GM19467 (cell line): ENCODE data around the gene CTU2.

Experiments used
- ATAC-seq: cut with Tn5 transposase; IDR thresholded peaks from one replicate; pipeline ENCODE4 v1.9.1; 2021; ENCODE audit warnings: mild to moderate bottlenecking, moderate library complexity; ENCODE audit not compliant: unreplicated experiment

CTU2 gene

DNA sequence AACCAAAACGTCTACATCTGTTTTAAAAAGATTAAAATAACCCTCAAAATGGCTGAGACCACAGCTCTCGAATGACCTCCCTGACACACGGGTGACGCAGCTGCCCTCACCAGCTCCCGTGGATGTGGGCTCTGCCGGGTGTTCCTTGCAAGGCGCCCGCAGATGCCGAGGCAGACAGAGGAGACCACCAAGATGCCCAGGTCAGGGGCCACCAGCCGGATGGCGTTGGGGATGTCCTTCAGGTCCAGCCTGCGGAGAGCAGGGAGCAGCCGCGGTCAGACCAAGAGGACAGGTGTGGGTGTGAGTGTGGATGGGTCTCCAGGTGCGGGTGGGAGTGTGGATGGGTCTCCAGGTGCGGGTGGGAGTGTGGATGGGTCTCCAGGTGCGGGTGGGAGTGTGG is 35.1 kb downstream of the CTU2 start:
- no peak for ATAC-seq

DNA sequence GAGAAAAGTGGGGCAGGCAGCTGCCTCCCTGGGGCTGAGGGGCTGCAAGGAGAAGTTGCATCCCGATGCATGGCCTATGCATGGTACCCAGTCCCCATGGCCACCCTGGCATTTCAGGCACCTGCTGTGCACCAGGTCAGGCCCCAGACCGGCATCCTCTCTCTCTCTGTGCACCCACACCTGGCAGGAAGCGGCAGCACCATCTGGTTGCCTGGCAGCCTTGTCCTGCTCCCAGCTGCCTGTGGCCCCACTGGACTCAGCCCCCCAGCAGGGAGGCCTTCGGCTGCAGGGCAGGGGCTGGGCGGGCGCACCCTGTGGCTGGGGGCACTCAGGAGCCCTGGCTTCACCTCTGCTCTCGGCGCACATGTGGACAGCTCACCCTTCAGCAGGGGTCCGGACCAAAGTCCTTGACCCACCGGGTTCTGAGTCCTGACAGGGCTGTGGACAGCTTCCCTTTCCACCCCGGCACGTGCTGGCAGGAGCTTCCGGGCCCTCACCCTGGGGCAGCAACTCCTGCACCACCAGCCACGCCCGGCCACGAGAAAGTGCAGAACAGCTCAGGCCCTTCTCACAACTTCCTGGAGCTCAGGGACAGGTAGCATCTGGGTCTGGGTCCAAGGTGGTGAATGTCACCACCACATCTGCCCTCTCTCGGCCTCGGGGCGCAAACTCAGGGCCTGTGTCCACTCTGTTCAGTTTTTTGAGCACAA is 36.7 kb downstream of the CTU2 start:
- ATAC-seq = no peak

DNA sequence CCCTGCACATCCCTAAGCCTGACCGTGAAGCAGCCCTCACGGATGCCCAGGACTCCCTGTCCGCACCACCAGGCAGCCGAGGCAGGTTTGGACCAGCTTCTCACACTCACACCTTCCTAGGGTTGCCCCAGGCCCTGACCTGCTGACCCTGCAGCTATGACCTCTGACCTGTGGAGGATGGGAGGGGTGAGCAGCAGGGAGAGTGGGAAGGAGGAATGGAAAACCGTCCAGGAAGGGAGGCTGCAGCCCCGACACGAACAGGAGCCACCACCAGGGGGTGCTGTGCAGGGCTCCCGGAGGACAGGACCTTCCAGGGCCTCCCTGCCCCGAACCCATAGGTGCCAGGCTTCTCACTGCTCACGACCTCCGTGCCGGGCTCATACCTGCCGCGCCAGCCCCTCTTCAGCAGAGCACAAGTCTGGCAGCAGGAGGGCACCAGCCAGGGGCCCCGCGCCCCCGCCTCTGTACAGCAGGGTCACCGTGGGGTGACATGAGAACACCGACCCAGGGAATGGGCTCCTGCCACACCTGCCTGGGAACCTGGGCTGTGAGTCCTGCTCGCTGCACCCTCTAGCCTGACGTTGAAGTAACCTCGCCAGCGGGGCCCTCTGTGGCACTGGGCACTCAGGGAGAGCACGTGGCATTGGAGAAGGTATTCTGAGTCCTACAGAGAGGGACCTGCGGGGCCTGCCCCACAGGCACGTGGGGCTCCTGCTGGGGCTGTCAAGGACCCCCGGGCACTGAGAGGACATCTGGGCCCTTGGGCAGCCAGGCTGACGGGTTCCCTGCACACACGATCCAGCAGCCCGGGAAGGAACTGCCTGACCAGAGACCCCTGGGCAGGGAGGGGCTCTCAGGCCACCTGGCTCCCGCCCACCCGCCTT is 37.6 kb downstream of the CTU2 start:
- no peak for ATAC-seq

GRCh38 chr16:88744577-88745521 is 38.5 kb downstream of the CTU2 start:
- ATAC-seq = no peak

GRCh38 chr16:88746506-88746905 is 40.2 kb downstream of the CTU2 start:
- ATAC-seq = no peak

GRCh38 chr16:88747588-88748301 is 41.4 kb downstream of the CTU2 start:
- no peak for ATAC-seq

DNA sequence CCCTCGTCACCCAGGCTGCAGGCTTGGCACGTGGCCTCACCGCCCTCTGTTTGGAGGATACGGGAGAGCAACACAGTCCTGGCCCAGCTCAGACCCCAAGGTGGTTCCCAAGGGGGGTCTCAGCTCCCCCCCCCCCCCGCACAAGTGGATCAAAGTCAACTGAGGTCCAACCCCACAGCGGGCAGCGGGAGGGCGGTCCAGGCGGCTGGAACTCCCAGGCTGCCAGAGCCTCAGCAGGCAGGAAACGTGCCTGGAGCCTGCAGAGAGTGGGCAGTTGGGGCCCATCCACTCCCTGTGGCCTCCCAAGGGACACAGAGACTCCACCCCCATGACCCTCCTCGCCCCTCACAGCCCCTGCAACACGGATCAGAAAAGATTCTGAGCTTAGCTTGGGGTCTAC is 42.1 kb downstream of the CTU2 start:
- ATAC-seq = no peak

- no peak for ATAC-seq
These were observed 43.1 kb downstream of the CTU2 start for GRCh38 chr16:88749358-88749757.

GRCh38 chr16:88750854-88751253 is 44.6 kb downstream of the CTU2 start:
- ATAC-seq = no peak

GRCh38 chr16:88752386-88753002 is 46.2 kb downstream of the CTU2 start:
- no peak for ATAC-seq

DNA sequence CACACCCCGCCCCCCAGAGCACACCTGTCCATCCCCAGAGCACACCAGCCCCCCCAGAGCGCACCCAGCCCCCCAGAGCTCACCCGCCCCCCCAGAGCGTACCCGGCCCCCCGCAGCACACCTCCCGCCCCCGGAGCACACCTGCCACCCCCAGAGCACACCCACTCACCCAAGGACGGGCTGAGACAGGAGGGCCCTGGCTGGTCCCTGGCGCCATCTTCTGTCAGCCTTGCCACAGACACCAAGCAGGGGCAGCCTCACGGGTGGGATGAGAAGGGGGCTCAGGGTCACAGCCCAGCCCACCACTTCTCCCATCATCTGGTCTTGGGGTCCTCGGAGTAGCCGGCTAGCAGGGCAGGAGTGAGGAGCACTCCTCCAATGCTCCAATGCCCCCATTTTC is 46.9 kb downstream of the CTU2 start:
- no peak for ATAC-seq

- no peak for ATAC-seq
These were observed 47.3 kb downstream of the CTU2 start for GRCh38 chr16:88753602-88754001.

- ATAC-seq = no peak
These were observed 48.0 kb downstream of the CTU2 start for GRCh38 chr16:88754109-88754911.

GRCh38 chr16:88754912-88755744 is 48.8 kb downstream of the CTU2 start:
- ATAC-seq = no peak

GRCh38 chr16:88755745-88756443 is 49.6 kb downstream of the CTU2 start:
- no peak for ATAC-seq

- ATAC-seq = no peak
These were observed 52.1 kb downstream of the CTU2 start for GRCh38 chr16:88758227-88758943.

GRCh38 chr16:88758944-88759244 is 52.6 kb downstream of the CTU2 start:
- ATAC-seq = no peak
